IMR-90 (cell line): Measurements from ENCODE around the gene VTN. TPM values are rescaled to one million over a fixed set of nuclear protein-coding genes. Genes with fewer than 3 reads are reported as not detected.

Source experiments
- ATAC-seq: fragments of 200-7000 bp; cut with Tn5 transposase; 2 replicates; pipeline ENCODE4 v1.9.1; 2020; ENCODE audit warnings: low read depth, mild to moderate bottlenecking, moderate library complexity
- BruUV-seq: library from RNA; stranded (reverse); fragments of 400-500 nt; replicated peaks from 2 replicates; lab custom pipeline; 2021; lab: Mats Ljungman, UMichigan
- CTCF ChIA-PET: fragments of 300-600 bp; formaldehyde crosslinking; extraction: SDS; loops from one replicate; lab custom pipeline; 2021; ENCODE audit warnings: antibody characterized with exemption; lab: Yijun Ruan, JAX
- POLR2A ChIA-PET: fragments of 300-600 bp; sonication (Branson Sonifier 250); formaldehyde crosslinking; loops from one replicate; lab custom pipeline; 2022; ENCODE audit warnings: antibody characterized with exemption; ENCODE audit not compliant: unreplicated experiment; lab: Charles Lee
- DNase-seq: peaks from one replicate; pipeline ENCODE4 v3.0.0; 2013
- H2AFZ ChIP-seq: replicated peaks from 2 replicates; pipeline ENCODE3; 2013; ENCODE audit warnings: low read length, mild to moderate bottlenecking; ENCODE audit not compliant: poor library complexity
- H2AK5ac ChIP-seq: 2 replicates; pipeline ENCODE4 v1.6.1; 2013; ENCODE audit warnings: low read depth, low read length, inconsistent platforms
- H2AK9ac ChIP-seq: replicated peaks from 2 replicates; pipeline ENCODE3; 2013; ENCODE audit warnings: mild to moderate bottlenecking, low read depth, low read length, moderate library complexity; ENCODE audit not compliant: poor library complexity
- H2BK120ac ChIP-seq: 2 replicates; pipeline ENCODE4 v1.6.1; 2013; ENCODE audit warnings: low read depth, low read length, inconsistent platforms
- H2BK15ac ChIP-seq: 3 replicates; pipeline ENCODE4 v1.6.1; 2013; ENCODE audit warnings: low read depth, low read length, inconsistent platforms
- H2BK20ac ChIP-seq: 2 replicates; pipeline ENCODE4 v1.6.1; 2013; ENCODE audit warnings: low read depth, mild to moderate bottlenecking, inconsistent platforms, low read length, moderate library complexity
- H2BK5ac ChIP-seq: 2 replicates; pipeline ENCODE4 v1.6.1; 2013; ENCODE audit warnings: mild to moderate bottlenecking, low read depth, low read length, inconsistent platforms; ENCODE audit not compliant: poor library complexity, severe bottlenecking
- H3K14ac ChIP-seq: replicated peaks from 2 replicates; pipeline ENCODE4 v1.6.1; 2013; ENCODE audit warnings: low read depth, low read length, inconsistent platforms
- H3K18ac ChIP-seq: 2 replicates; pipeline ENCODE4 v1.6.1; 2013; ENCODE audit warnings: low read depth, low read length, control low read depth
- H3K23ac ChIP-seq: 2 replicates; pipeline ENCODE4 v1.6.1; 2013; ENCODE audit warnings: low read depth, low read length, inconsistent platforms
- H3K27ac ChIP-seq: 2 replicates; pipeline ENCODE4 v1.5.1; 2013; ENCODE audit warnings: mild to moderate bottlenecking, control low read depth, low read length; ENCODE audit not compliant: insufficient read depth
- H3K27me3 ChIP-seq: 2 replicates; pipeline ENCODE4 v1.6.1; 2013; ENCODE audit warnings: low read length; ENCODE audit not compliant: control insufficient read depth, insufficient read depth
- H3K36me3 ChIP-seq: 2 replicates; pipeline ENCODE4 v1.6.1; 2013; ENCODE audit warnings: low read length, mixed read lengths; ENCODE audit not compliant: control insufficient read depth, insufficient read depth
- H3K4ac ChIP-seq: 2 replicates; pipeline ENCODE4 v1.6.1; 2013; ENCODE audit warnings: low read depth, low read length, inconsistent platforms
- H3K4me1 ChIP-seq: 2 replicates; pipeline ENCODE4 v1.6.1; 2013; ENCODE audit warnings: low read length, mixed read lengths; ENCODE audit not compliant: control insufficient read depth, insufficient read depth
- H3K4me2 ChIP-seq: 2 replicates; pipeline ENCODE4 v1.6.1; 2013; ENCODE audit warnings: low read depth, mild to moderate bottlenecking, control low read depth, low read length, moderate library complexity
- H3K4me3 ChIP-seq: 2 replicates; pipeline ENCODE4 v1.5.1; 2013; ENCODE audit warnings: low read depth, mild to moderate bottlenecking, control low read depth, low read length, moderate library complexity; ENCODE audit not compliant: insufficient read depth
- H3K56ac ChIP-seq: 2 replicates; pipeline ENCODE4 v1.6.1; 2013; ENCODE audit warnings: low read length, inconsistent platforms; ENCODE audit not compliant: insufficient read depth; ENCODE audit errors: extremely low read depth
- H3K79me1 ChIP-seq, 2 experiments: 2 replicates each; pipeline ENCODE4 v1.6.1; 2013; ENCODE audit warnings: low read length in 2 of 2, inconsistent platforms in 1 of 2, low read depth in 1 of 2
- H3K9ac ChIP-seq: 2 replicates; pipeline ENCODE4 v1.6.1; 2013; ENCODE audit warnings: low read depth, low read length, control low read depth
- H3K9me1 ChIP-seq: 2 replicates; pipeline ENCODE4 v1.6.1; 2013; ENCODE audit warnings: low read length, inconsistent platforms; ENCODE audit not compliant: insufficient read depth
- H3K9me3 ChIP-seq: 2 replicates; pipeline ENCODE4 v1.6.1; 2013; ENCODE audit warnings: low read length; ENCODE audit not compliant: control insufficient read depth, insufficient read depth
- H4K20me1 ChIP-seq: 2 replicates; pipeline ENCODE4 v1.6.1; 2013; ENCODE audit warnings: low read length, inconsistent platforms; ENCODE audit not compliant: insufficient read depth
- H4K5ac ChIP-seq: 2 replicates; pipeline ENCODE4 v1.6.1; 2013; ENCODE audit warnings: mild to moderate bottlenecking, low read depth, low read length, control low read depth
- H4K8ac ChIP-seq, 2 experiments: 2 replicates each; pipeline ENCODE4 v1.6.1; 2013; ENCODE audit warnings: low read depth in 2 of 2, low read length in 2 of 2, control low read depth in 1 of 2, inconsistent platforms in 1 of 2
- H4K91ac ChIP-seq: 2 replicates; pipeline ENCODE4 v1.6.1; 2013; ENCODE audit warnings: low read depth, low read length, inconsistent platforms; ENCODE audit not compliant: insufficient read depth
- BHLHE40 ChIP-seq: fragments of 150-350 bp; IDR thresholded peaks from 2 replicates; pipeline ENCODE4 v1.6.1; 2016; ENCODE audit warnings: mild to moderate bottlenecking, low read depth, low read length
- CEBPB ChIP-seq: IDR thresholded peaks from 2 replicates; pipeline ENCODE4 v1.6.1; 2012; ENCODE audit warnings: low read depth, low read length, improper control_type of control experiment
- CHD1 ChIP-seq: IDR thresholded peaks from 2 replicates; pipeline ENCODE4 v1.6.1; 2012; ENCODE audit warnings: low read depth, low read length, improper control_type of control experiment
- FOS ChIP-seq: fragments of 150-350 bp; IDR thresholded peaks from 2 replicates; pipeline ENCODE4 v1.6.1; 2016; ENCODE audit warnings: low read depth, low read length
- MAFK ChIP-seq: IDR thresholded peaks from 2 replicates; pipeline ENCODE4 v1.6.1; 2012; ENCODE audit warnings: low read depth, low read length, improper control_type of control experiment
- MAZ ChIP-seq: IDR thresholded peaks from 2 replicates; pipeline ENCODE4 v1.6.1; 2012; ENCODE audit warnings: low read depth, mild to moderate bottlenecking, low read length, improper control_type of control experiment, moderate library complexity, borderline replicate concordance
- POLR2A ChIP-seq: IDR thresholded peaks from 2 replicates; pipeline ENCODE4 v1.6.1; 2012; ENCODE audit warnings: mild to moderate bottlenecking, low read depth, low read length
- RAD21 ChIP-seq: IDR thresholded peaks from 2 replicates; pipeline ENCODE4 v1.6.1; 2012; ENCODE audit warnings: low read length, improper control_type of control experiment
- RCOR1 ChIP-seq: IDR thresholded peaks from 2 replicates; pipeline ENCODE4 v1.6.1; 2012; ENCODE audit warnings: mild to moderate bottlenecking, low read length, improper control_type of control experiment; ENCODE audit not compliant: insufficient replicate concordance
- SMC3 ChIP-seq: fragments of 150-350 bp; IDR thresholded peaks from 2 replicates; pipeline ENCODE4 v1.6.1; 2016; ENCODE audit warnings: low read depth, mild to moderate bottlenecking, antibody characterized with exemption, low read length, moderate library complexity
- USF2 ChIP-seq: fragments of 150-350 bp; IDR thresholded peaks from 2 replicates; pipeline ENCODE4 v1.6.1; 2017; ENCODE audit warnings: mild to moderate bottlenecking, antibody characterized with exemption, low read length, low read depth
- WGBS, 2 experiments: methylation state at CpG; one replicate each; pipeline versions ENCODE4 v1.1.5 to v1.1.7; 2013; ENCODE audit warnings: missing lambda C conversion rate in 2 of 2; ENCODE audit not compliant: insufficient read length in 1 of 2; ENCODE audit errors: extremely low coverage in 2 of 2; 5-methylcytosine and 5-hydroxymethylcytosine counted together
- dilution Hi-C: fragments of 300-500 bp; cut with HindIII; formaldehyde crosslinking; loops from one replicate; pipeline ENCODE4 v1.14.3; 2018; ENCODE audit warnings: low sequenced_read_pairs; ENCODE audit not compliant: unreplicated experiment
- in situ Hi-C: fragments of 300-500 bp; cut with MboI; formaldehyde crosslinking; loops from 3 replicates; pipeline ENCODE4 v1.14.3; 2019; ENCODE audit warnings: low sequenced_read_pairs, inconsistent platforms, mixed read lengths
- intact Hi-C: fragments of 100-400 bp; cut with micrococcal nuclease; formaldehyde crosslinking; loops from 2 replicates; pipeline ENCODE4 v1.10.0; 2022
- polyA plus RNA-seq, 3 experiments: library from polyadenylated mRNA; depleted of rRNA; stranded (reverse); fragments of >200 nt; gene quantifications; 2 replicates each; pipeline ENCODE4 v1.2.3, GENCODE V29; 2012; ENCODE audit warnings: low replicate concordance in 1 of 3
- total RNA-seq: library from RNA; depleted of rRNA; stranded (reverse); fragments of >200 nt; gene quantifications from 2 replicates; pipeline ENCODE4 v1.2.3, GENCODE V29; 2012

Gene VTN
- total and polyA plus RNA-seq, 2 of the 4 experiments (the other 2 are of a cell fraction) = 0.18 to 1.0 TPM

- Histone ChIP-seq H4K5ac (no peak overlapping the region), H3K18ac (no peak overlapping the region), H2BK120ac (no peak overlapping the region), H4K91ac (no peak overlapping the region), H2BK5ac (no peak overlapping the region), H3K4ac (no peak overlapping the region), H3K9ac (no peak overlapping the region), H2BK20ac (no peak overlapping the region), H3K4me1 (peaks cover 16% of the 10 kb centered on the region), H3K4me3 (no peak overlapping the region), H3K14ac (no peak overlapping the region), H3K9me1 (peaks cover 12% of the 10 kb centered on the region; the same call in 1 of the 2 replicates), H4K8ac (no peak overlapping the region), H2AK9ac (no peak overlapping the region), H3K4me2 (no peak overlapping the region), H3K27me3 (no peaks in the 10 kb centered on the region), H3K27ac (no peak overlapping the region), H3K56ac (no peak overlapping the region), H2AFZ (no peak overlapping the region), H4K20me1 (peaks cover 19% of the 10 kb centered on the region), H3K9me3 (no peaks in the 10 kb centered on the region), H3K79me1 (peaks cover 21 to 80% of the 10 kb centered on the region in 2 experiments), H2BK15ac (no peak overlapping the region), H3K23ac (no peak overlapping the region), H3K36me3 (peaks cover 82% of the 10 kb centered on the region), H2AK5ac (no peak overlapping the region)
- in situ Hi-C loops (loop anchor here (25.0 kb wide), 1 partner anchor 807 kb away; no protein-coding TSS in a partner anchor), dilution Hi-C loops (no loop called here), intact Hi-C loops (no loop called here)
- BruUV-seq = no TSS peak
- 96% methylated on average over 9 of the region's 19 CpGs; no CpG with 5 or more reads in 1 of the 2 experiments for WGBS, 2 experiments
- TF ChIP-seq BHLHE40 (no peak), POLR2A (no peak), FOS (no peak), RCOR1 (no peak), MAZ (no peak), SMC3 (no peak), CHD1 (no peak), USF2 (no peak), CEBPB (no peak), MAFK (no peak), RAD21 (no peak)
- ATAC-seq (no peak), DNase-seq (no peak)
- ChIA-PET POLR2A (no interaction called here), CTCF (no interaction called here)
These were observed 25.6 kb downstream of the VTN start for GRCh38 chr17:28344435-28344901.
